ENCODE measurements around the gene TMEM181.
"Not testable (repeated sequence)": the region's sequence is repeated elsewhere in the genome, so short reads cannot be mapped to it uniquely, and the experiment has no call there.

DNA sequence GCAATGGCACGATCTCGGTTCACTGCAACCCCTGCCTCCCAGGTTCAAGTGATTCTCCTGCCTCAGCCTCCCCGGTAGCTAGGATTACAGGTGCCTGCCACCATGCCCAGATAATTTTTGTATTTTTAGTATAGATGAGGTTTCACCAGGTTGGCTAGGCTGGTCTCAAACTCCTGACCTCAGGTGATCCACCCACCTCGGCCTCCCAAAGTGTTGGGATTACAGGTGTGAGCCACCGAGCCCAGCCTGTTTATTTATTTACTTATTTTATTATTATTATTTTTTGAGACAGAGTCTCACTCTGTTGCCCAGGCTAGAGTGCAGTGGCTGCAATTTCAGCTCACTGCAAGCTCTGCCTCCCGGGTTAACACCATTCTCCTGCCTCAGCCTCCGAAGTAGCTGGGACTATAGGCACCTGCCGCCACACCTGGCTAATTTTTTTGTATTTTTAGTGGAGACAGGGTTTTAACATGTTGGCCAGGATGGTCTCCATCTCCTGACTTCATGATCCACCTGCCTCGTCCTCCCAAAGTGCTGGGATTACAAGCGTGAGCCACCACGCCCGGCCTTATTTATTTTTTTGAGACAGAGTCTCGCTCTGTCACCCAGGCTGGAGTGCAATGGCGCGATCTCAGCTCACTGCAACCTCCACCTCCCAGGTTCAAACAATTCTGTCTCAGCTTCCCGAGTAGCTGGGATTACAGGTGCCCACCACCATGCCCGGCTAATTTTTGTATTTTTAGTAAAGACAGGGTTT is 92.3 kb downstream of the TMEM181 start:
- TF ChIP-seq, protein P1, sequence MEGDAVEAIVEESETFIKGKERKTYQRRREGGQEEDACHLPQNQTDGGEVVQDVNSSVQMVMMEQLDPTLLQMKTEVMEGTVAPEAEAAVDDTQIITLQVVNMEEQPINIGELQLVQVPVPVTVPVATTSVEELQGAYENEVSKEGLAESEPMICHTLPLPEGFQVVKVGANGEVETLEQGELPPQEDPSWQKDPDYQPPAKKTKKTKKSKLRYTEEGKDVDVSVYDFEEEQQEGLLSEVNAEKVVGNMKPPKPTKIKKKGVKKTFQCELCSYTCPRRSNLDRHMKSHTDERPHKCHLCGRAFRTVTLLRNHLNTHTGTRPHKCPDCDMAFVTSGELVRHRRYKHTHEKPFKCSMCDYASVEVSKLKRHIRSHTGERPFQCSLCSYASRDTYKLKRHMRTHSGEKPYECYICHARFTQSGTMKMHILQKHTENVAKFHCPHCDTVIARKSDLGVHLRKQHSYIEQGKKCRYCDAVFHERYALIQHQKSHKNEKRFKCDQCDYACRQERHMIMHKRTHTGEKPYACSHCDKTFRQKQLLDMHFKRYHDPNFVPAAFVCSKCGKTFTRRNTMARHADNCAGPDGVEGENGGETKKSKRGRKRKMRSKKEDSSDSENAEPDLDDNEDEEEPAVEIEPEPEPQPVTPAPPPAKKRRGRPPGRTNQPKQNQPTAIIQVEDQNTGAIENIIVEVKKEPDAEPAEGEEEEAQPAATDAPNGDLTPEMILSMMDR (IDR thresholded peaks at IDR 0.05): not testable (repeated sequence)
- not testable (repeated sequence) for TF ChIP-seq POLR2A (IDR thresholded peaks at IDR 0.05)

Data from breast epithelium (tissue), 3 donors.